Measurements from ENCODE around the gene ESPNL.
"Not testable (repeated sequence)": the region's sequence is repeated elsewhere in the genome, so short reads cannot be mapped to it uniquely, and the experiment has no call there.

The ESPNL gene

DNA sequence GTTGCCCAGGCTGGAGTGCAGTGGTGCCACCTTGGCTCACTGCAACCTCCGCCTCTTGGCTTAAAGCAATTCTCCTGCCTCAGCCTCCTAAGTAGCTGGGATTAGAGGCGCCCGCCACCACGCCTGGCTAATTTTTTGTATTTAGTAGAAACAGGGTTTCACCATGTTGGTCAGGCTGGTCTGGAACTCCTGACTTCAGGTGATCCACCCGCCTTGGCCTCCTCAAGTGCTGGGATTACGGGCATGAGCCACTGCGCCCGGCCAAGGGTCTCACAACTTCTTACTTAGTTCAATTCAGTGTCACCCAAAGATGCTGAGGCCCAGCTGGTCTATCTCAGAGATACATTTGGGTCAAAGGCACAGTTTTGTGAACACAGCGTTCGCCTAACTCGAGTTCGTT, 15.6 kb downstream of the ESPNL start:
- H3K4me1 ChIP-seq (ENCODE audit: control insufficient read depth in 1 of 2, insufficient read depth in 2 of 2, low read length in 2 of 2); H3K4me3 ChIP-seq (ENCODE audit: low read depth in 1 of 2, low read length in 2 of 2); H3K36me3 ChIP-seq (ENCODE audit: control insufficient read depth in 1 of 2, insufficient read depth in 2 of 2, low read length in 2 of 2); H3K9me3 ChIP-seq (ENCODE audit: control insufficient read depth in 1 of 2, low read length in 2 of 2); H3K9ac ChIP-seq (ENCODE audit: low read depth in 1 of 2, low read length in 2 of 2); H3K27ac ChIP-seq (ENCODE audit: low read depth, low read length): not testable (repeated sequence)
- H3K27me3 ChIP-seq (ENCODE audit: control insufficient read depth in 1 of 2, insufficient read depth in 2 of 2, low read length in 2 of 2): peaks cover 0 to 12% of the 10 kb centered on the region in 2 donors

- H3K9ac ChIP-seq (ENCODE audit: low read depth in 1 of 2, low read length in 2 of 2): no peak overlapping the region
- no peaks in the 10 kb centered on the region for H3K4me1 ChIP-seq (ENCODE audit: control insufficient read depth in 1 of 2, insufficient read depth in 2 of 2, low read length in 2 of 2)
- no peaks in the 10 kb centered on the region for H3K36me3 ChIP-seq (ENCODE audit: control insufficient read depth in 1 of 2, insufficient read depth in 2 of 2, low read length in 2 of 2)
- H3K27me3 ChIP-seq (ENCODE audit: control insufficient read depth in 1 of 2, insufficient read depth in 2 of 2, low read length in 2 of 2): peaks cover 0 to 12% of the 10 kb centered on the region in 2 donors
- no peak overlapping the region for H3K4me3 ChIP-seq (ENCODE audit: low read depth in 1 of 2, low read length in 2 of 2)
- H3K9me3 ChIP-seq (ENCODE audit: control insufficient read depth in 1 of 2, low read length in 2 of 2): no peaks in the 10 kb centered on the region
- no peak overlapping the region for H3K27ac ChIP-seq (ENCODE audit: low read depth, low read length)
Measured at GRCh38 chr2:238116298-238117198, 16.4 kb downstream of the ESPNL start.

GRCh38 chr2:238117199-238118154, 17.3 kb downstream of the ESPNL start:
- H3K36me3 ChIP-seq (ENCODE audit: control insufficient read depth in 1 of 2, insufficient read depth in 2 of 2, low read length in 2 of 2): no peaks in the 10 kb centered on the region
- H3K27me3 ChIP-seq (ENCODE audit: control insufficient read depth in 1 of 2, insufficient read depth in 2 of 2, low read length in 2 of 2): peaks cover 0 to 12% of the 10 kb centered on the region in 2 donors
- H3K9me3 ChIP-seq (ENCODE audit: control insufficient read depth in 1 of 2, low read length in 2 of 2): no peaks in the 10 kb centered on the region
- H3K9ac ChIP-seq (ENCODE audit: low read depth in 1 of 2, low read length in 2 of 2): no peak overlapping the region
- H3K4me1 ChIP-seq (ENCODE audit: control insufficient read depth in 1 of 2, insufficient read depth in 2 of 2, low read length in 2 of 2): no peaks in the 10 kb centered on the region
- H3K27ac ChIP-seq (ENCODE audit: low read depth, low read length): no peak overlapping the region
- no peak overlapping the region for H3K4me3 ChIP-seq (ENCODE audit: low read depth in 1 of 2, low read length in 2 of 2)

DNA sequence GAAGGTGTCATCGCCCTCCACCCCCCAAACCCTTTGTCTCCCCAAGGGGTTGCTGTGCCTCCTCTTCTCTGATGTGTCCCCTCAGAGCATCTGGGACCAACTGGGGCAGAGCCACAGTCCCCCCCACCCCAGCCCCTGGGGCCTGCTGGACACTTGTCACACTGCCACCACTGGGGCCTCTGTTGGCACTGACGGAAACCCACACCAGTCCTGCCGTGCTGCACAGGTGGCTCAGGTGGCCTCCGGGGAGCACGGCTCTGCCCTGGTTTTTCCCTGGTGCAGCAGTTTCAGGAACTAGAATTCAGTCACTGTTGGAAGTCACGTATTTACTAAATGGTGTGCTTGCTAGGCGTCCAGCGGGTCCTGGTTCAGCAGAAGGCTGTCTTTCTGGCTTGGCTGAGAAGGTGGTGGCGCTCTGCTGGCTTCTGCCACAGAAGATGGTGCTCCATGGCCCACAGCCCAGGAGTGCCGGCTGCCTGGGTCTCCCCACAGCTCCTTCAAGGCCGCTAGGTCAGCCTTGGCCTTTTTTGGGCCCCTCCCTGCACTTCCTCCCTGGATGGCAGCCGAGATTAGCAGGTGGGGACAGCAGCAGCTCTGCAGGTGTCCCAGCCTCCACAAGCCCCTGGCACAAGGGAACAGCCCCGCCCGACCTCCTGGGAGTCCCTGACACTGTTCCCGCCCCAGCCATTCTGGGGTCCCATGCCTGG, 19.8 kb downstream of the ESPNL start:
- Histone ChIP-seq H3K9me3 (ENCODE audit: control insufficient read depth in 1 of 2, low read length in 2 of 2) (no peaks in the 10 kb centered on the region), H3K4me1 (ENCODE audit: control insufficient read depth in 1 of 2, insufficient read depth in 2 of 2, low read length in 2 of 2) (no peaks in the 10 kb centered on the region), H3K9ac (ENCODE audit: low read depth in 1 of 2, low read length in 2 of 2) (no peak overlapping the region), H3K36me3 (ENCODE audit: control insufficient read depth in 1 of 2, insufficient read depth in 2 of 2, low read length in 2 of 2) (no peaks in the 10 kb centered on the region), H3K4me3 (ENCODE audit: low read depth in 1 of 2, low read length in 2 of 2) (no peak overlapping the region), H3K27me3 (ENCODE audit: control insufficient read depth in 1 of 2, insufficient read depth in 2 of 2, low read length in 2 of 2) (peaks cover 0 to 12% of the 10 kb centered on the region in 2 donors), H3K27ac (ENCODE audit: low read depth, low read length) (no peak overlapping the region)

DNA sequence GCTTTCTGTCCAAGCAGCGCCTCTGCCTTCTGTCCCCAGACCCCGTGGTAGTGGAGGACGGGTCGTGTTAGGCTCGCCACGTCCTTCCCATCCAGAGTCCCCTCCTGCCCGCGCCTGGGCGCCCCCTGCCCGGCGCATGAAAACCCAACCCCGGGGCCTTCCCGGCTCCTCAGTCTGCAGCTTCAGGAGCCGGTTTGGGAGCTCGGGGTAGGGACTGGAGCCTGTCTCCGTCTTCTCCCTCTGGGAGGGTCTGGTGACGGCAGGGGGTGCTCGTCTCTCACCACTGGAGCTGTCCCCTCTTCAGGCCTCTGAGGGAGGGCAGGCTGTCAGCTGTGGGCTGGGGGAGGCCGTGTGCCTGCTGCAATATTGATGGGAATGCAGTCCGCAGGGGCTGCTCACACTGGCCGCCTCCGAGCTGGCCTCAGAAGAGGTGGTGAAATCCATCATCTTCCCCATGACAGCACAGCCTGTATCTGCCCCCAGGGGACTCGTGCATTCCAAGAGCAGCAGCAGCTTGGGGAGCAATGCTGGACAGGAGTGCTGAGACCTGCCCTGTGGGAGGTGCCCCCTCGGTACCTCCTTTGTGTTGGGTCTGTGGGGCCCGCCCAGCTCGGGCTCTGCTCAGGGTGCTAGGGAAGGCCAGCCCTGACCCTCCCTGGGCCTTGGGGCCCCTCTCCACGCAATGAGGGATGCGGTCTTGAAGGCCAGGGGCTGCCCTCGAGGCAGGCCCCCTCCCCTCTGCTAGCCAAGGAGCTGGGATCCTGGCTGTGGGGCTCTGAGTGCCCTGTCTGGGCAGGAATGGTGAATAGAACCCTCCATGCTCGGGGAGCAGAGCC, 20.5 kb downstream of the ESPNL start:
- Histone ChIP-seq H3K4me3 (ENCODE audit: low read depth in 1 of 2, low read length in 2 of 2) (no peak overlapping the region), H3K4me1 (ENCODE audit: control insufficient read depth in 1 of 2, insufficient read depth in 2 of 2, low read length in 2 of 2) (no peaks in the 10 kb centered on the region), H3K36me3 (ENCODE audit: control insufficient read depth in 1 of 2, insufficient read depth in 2 of 2, low read length in 2 of 2) (no peaks in the 10 kb centered on the region), H3K27me3 (ENCODE audit: control insufficient read depth in 1 of 2, insufficient read depth in 2 of 2, low read length in 2 of 2) (peaks cover 0 to 12% of the 10 kb centered on the region in 2 donors), H3K9ac (ENCODE audit: low read depth in 1 of 2, low read length in 2 of 2) (no peak overlapping the region), H3K9me3 (ENCODE audit: control insufficient read depth in 1 of 2, low read length in 2 of 2) (no peaks in the 10 kb centered on the region), H3K27ac (ENCODE audit: low read depth, low read length) (no peak overlapping the region)

- Histone ChIP-seq H3K27ac (ENCODE audit: low read depth, low read length) (no peak overlapping the region), H3K4me1 (ENCODE audit: control insufficient read depth in 1 of 2, insufficient read depth in 2 of 2, low read length in 2 of 2) (no peaks in the 10 kb centered on the region), H3K4me3 (ENCODE audit: low read depth in 1 of 2, low read length in 2 of 2) (no peak overlapping the region), H3K9me3 (ENCODE audit: control insufficient read depth in 1 of 2, low read length in 2 of 2) (no peaks in the 10 kb centered on the region), H3K27me3 (ENCODE audit: control insufficient read depth in 1 of 2, insufficient read depth in 2 of 2, low read length in 2 of 2) (peaks cover 0 to 12% of the 10 kb centered on the region in 2 donors), H3K36me3 (ENCODE audit: control insufficient read depth in 1 of 2, insufficient read depth in 2 of 2, low read length in 2 of 2) (no peaks in the 10 kb centered on the region), H3K9ac (ENCODE audit: low read depth in 1 of 2, low read length in 2 of 2) (no peak overlapping the region)
Measured at GRCh38 chr2:238121511-238122286, 21.6 kb downstream of the ESPNL start.

GRCh38 chr2:238122287-238123217, 22.4 kb downstream of the ESPNL start:
- peaks cover 0 to 12% of the 10 kb centered on the region in 2 donors for H3K27me3 ChIP-seq (ENCODE audit: control insufficient read depth in 1 of 2, insufficient read depth in 2 of 2, low read length in 2 of 2)
- no peak overlapping the region for H3K27ac ChIP-seq (ENCODE audit: low read depth, low read length)
- H3K9ac ChIP-seq (ENCODE audit: low read depth in 1 of 2, low read length in 2 of 2): no peak overlapping the region
- no peaks in the 10 kb centered on the region for H3K36me3 ChIP-seq (ENCODE audit: control insufficient read depth in 1 of 2, insufficient read depth in 2 of 2, low read length in 2 of 2)
- no peak overlapping the region for H3K4me3 ChIP-seq (ENCODE audit: low read depth in 1 of 2, low read length in 2 of 2)
- no peaks in the 10 kb centered on the region for H3K9me3 ChIP-seq (ENCODE audit: control insufficient read depth in 1 of 2, low read length in 2 of 2)
- peaks cover 0 to 3% of the 10 kb centered on the region in 2 donors for H3K4me1 ChIP-seq (ENCODE audit: control insufficient read depth in 1 of 2, insufficient read depth in 2 of 2, low read length in 2 of 2)

- Histone ChIP-seq H3K9ac (ENCODE audit: low read depth in 1 of 2, low read length in 2 of 2) (no peak overlapping the region), H3K9me3 (ENCODE audit: control insufficient read depth in 1 of 2, low read length in 2 of 2) (no peaks in the 10 kb centered on the region), H3K4me1 (ENCODE audit: control insufficient read depth in 1 of 2, insufficient read depth in 2 of 2, low read length in 2 of 2) (peaks cover 0 to 3% of the 10 kb centered on the region in 2 donors), H3K27me3 (ENCODE audit: control insufficient read depth in 1 of 2, insufficient read depth in 2 of 2, low read length in 2 of 2) (peaks cover 0 to 7% of the 10 kb centered on the region in 2 donors), H3K36me3 (ENCODE audit: control insufficient read depth in 1 of 2, insufficient read depth in 2 of 2, low read length in 2 of 2) (no peaks in the 10 kb centered on the region), H3K4me3 (ENCODE audit: low read depth in 1 of 2, low read length in 2 of 2) (no peak overlapping the region), H3K27ac (ENCODE audit: low read depth, low read length) (no peak overlapping the region)
Measured at GRCh38 chr2:238123218-238123971, 23.3 kb downstream of the ESPNL start.
